A549 treated with GW870086 at 1 μM for 4 hours (cell line): ENCODE measurements around the gene COQ8B. TPM values are rescaled to one million over a fixed set of nuclear protein-coding genes. Genes with fewer than 3 reads are reported as not detected.

ENCODE experiments used
- total RNA-seq: library from RNA; stranded (reverse); fragments of 200-300 nt; extraction: Qiagen RNA extraction; gene quantifications from 5 replicates; pipeline ENCODE4 v1.2.3, GENCODE V29; 2022; ENCODE audit warnings: low read depth

The COQ8B gene
- total RNA-seq = 74.3 to 95.8 TPM (median 86.7 TPM) in 5 replicates

DNA sequence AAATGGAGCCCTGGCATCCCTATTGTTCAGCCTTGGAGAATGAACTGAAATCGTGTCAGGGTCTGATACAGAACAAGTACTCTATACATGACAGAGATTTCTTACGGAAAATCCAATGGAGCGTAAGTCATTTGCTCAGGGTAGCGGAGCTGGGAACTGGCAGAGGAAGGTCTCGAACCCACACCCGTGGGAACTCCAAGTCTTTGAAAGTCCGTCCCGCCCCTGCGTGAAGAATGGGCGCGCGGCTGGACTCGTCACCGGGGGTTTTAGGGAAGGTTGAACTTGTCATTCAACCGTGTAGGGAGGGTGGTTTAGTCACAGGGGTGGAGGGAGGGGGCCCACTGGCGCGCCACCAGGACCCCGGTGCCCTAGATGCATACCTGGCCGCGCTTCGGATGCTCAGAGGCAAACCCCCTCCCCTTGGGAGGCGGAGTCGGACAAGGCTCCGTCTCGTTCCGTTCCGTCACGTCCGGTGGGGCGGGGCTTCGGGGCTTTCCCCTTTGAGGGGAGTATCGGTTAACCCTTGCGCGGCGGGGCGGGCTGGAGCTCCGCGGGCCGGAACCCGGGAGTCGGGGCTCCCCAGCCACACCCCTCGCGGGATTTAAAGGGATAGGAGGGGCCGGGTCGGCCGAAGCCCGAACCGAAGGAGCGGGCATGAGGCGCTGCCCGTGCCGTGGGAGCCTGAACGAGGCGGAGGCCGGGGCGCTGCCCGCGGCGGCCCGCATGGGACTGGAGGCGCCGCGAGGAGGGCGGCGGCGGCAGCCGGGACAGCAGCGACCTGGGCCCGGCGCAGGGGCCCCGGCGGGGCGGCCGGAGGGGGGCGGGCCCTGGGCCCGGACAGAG, at the start of gene COQ8B, which contains the start of gene ITPKC:
COQ8B (minus strand) TSS at position 405 of the 843 bp plus-strand sequence. CDS start 2,254 bp downstream, outside the sequence.
ITPKC (plus strand) TSS at position 631 of the 843 bp plus-strand sequence; CDS start at position 655, 24 bp downstream.

DNA sequence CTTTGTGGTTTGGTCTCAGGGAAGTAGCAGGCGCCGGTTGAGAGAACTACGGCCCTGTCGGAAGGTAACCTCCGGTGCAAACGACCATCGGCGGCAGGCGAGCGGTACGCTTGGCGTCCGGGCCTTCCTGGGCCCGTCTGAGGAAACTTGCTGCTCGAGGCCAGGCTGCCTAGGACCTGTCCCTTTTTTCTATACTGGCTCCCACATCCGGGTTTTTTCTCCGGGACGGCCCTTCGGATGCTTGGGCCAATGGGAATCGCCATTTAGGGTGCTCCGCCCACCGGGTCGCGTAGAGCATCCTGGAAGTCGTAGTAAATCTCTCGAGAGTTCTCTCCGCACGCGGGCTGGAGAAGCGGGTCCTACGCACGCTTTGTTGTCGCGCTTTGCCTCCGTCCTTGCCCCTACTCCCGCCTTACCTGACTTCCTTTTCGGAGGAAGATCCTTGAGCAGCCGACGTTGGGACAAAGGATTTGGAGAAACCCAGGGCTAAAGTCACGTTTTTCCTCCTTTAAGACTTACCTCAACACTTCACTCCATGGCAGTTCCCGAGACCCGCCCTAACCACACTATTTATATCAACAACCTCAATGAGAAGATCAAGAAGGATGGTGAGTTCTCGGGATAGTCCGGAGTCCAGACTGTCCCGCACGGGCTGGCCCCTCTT, 34.3 kb upstream of the COQ8B start, which contains the start of gene SNRPA:
SNRPA (plus strand) TSS at position 330 of the 664 bp plus-strand sequence; CDS start at position 536, 206 bp downstream.

DNA sequence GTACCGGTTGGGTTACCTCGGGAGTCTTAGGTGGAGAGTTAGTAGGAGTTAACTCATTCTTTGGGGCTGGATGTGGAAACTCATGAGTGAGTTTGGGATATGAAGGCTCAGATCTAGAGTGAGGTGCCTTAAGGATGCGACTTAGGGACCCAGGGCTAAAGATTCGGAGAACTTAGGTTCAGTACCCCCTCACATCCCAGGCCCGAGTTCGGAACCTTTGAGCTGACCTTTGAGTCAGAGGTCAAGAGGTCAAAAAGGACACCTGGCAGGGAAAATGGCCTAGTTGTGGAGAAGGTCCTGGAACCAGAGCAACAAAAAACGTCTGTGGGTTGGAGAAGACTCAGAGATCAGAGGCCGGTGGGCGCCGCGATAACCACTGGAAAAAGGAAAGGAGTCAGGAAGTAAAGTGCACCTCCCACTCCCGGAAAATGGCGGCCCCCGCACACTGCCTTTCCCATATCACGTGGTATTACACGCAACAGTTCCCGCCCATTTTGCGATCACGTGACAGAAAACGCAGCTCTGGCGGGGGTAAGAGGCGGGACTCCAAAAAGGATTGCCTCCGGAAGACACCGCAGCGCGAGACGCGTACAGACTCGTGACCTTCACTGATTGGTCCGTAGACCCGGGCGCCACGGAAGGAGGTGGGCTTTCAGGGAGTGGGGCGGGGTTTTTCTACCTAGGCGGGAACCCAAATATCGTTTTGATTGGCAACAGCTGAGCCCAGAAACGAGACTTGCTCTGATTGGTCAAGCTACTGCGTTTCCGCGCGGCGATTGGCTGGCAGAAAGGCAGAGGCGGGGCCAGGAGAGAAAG, 33.6 kb upstream of the COQ8B start, which contains the start of gene ACTMAP:
ACTMAP (minus strand) TSS at position 420 of the 816 bp plus-strand sequence. CDS start 674 bp downstream, outside the sequence.

DNA sequence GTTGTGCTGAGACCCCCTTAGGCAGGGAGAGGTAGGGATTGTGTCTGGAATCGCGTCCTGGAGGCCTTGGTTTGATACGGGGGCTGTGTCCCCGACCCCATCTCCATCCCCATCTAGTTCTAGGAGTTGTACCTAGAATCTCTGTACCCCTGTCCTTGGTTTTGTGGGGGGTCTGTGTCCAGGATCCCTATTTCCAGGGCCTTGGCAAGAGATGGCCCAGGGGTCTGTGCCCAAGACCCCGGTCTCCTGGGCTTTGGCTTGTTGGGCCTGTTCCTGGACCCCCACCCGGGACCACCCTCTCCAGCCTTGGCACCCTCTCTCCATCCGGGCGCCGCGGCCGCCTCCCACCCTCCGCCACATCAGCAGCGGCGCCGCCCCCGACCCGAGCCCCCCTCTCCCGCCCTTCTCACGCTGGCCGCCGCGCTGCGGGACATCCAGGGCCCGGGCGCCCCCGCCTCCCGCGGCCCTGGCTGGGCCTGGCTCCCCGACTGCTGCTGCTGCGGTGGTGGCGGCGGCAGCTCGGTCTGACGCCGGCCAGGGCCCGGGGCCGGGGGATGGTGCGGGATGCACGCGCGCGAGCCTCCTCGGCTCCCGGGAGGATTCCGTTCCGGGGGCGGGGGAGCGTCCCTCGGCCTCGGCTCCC, 26.5 kb downstream of the COQ8B start, which contains the start of gene NUMBL:
NUMBL (minus strand) TSS at position 602 of the 643 bp plus-strand sequence; CDS start at position 434, 168 bp downstream.

Other genes starting within 250 kb of the COQ8B start
- 0.52 to 0.77 TPM (median 0.65 TPM) in 5 replicates for gene SPTBN4, start 249.9 kb downstream of the COQ8B start, total RNA-seq
- gene SHKBP1, start 140.0 kb downstream of the COQ8B start, total RNA-seq = 102 to 140 TPM (median 128 TPM) in 5 replicates
- gene LTBP4, start 115.5 kb downstream of the COQ8B start, total RNA-seq = 39.9 to 56.8 TPM (median 50.4 TPM) in 5 replicates
- 55.3 to 82.4 TPM (median 72.5 TPM) in 5 replicates for gene NUMBL, start 26.2 kb downstream of the COQ8B start, total RNA-seq
- gene ITPKC, start 226 bp upstream of the COQ8B start, total RNA-seq = 29.6 to 39.9 TPM (median 35.7 TPM) in 5 replicates
- 14.9 to 18.5 TPM (median 17.5 TPM) in 5 replicates for gene ACTMAP, start 33.6 kb upstream of the COQ8B start, total RNA-seq
- gene SNRPA, start 34.3 kb upstream of the COQ8B start, total RNA-seq = 146 to 179 TPM (median 154 TPM) in 5 replicates
- not detected in 5 replicates for gene MIA, start 58.6 kb upstream of the COQ8B start, total RNA-seq
- gene RAB4B, start 61.4 kb upstream of the COQ8B start, total RNA-seq = 14.1 to 21.1 TPM (median 18.3 TPM) in 5 replicates
- gene EGLN2, start 82.3 kb upstream of the COQ8B start, total RNA-seq = 74.8 to 93.5 TPM (median 90.2 TPM) in 5 replicates
- gene CYP2A6, start 133.6 kb upstream of the COQ8B start, total RNA-seq = not detected in 5 replicates
- not detected in 5 replicates for gene CYP2A7, start 165.3 kb upstream of the COQ8B start, total RNA-seq